IPS-18a (cell line): ENCODE measurements around the gene MFNG.

Source experiments
- H3K27ac ChIP-seq: one replicate; pipeline ENCODE4 v1.5.1; 2013; ENCODE audit warnings: low read length
- H3K27me3 ChIP-seq: one replicate; pipeline ENCODE4 v1.6.1; 2013; ENCODE audit warnings: mild to moderate bottlenecking, low read length; ENCODE audit not compliant: control insufficient read depth, insufficient read depth
- H3K36me3 ChIP-seq: one replicate; pipeline ENCODE4 v1.6.1; 2013; ENCODE audit warnings: low read depth, low read length; ENCODE audit not compliant: control insufficient read depth
- H3K4me1 ChIP-seq: one replicate; pipeline ENCODE4 v1.6.1; 2013; ENCODE audit warnings: low read depth, low read length; ENCODE audit not compliant: control insufficient read depth
- H3K4me3 ChIP-seq: one replicate; pipeline ENCODE4 v1.5.1; 2013; ENCODE audit warnings: low read length
- H3K9ac ChIP-seq: one replicate; pipeline ENCODE4 v1.6.1; 2013; ENCODE audit warnings: mild to moderate bottlenecking, low read length, moderate library complexity
- H3K9me3 ChIP-seq: one replicate; pipeline ENCODE4 v1.6.1; 2013; ENCODE audit warnings: low read depth, low read length; ENCODE audit not compliant: control insufficient read depth

Gene MFNG

DNA sequence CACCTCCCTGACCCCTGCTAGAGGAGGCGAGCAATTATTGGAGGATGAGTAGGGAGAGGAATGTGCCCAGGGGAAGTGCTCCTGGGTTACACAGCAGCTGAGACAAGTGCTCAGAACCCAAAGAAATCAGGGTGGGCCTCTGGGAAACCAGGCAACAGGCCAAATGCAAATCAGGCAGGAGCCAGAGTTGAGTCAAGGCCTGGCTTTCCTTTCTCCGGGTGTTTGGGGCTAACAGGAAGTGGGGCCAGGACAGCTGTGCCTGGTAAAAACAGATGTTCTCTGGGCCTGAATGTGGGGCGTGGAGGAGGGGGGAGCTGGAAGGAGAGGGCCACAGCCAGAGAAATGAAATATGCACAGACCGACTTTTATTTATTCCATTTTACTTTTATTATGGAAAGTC, 22.0 kb downstream of the MFNG start:
- Histone ChIP-seq H3K27me3 (no peaks in the 10 kb centered on the region), H3K27ac (no peak overlapping the region), H3K9me3 (no peaks in the 10 kb centered on the region), H3K4me1 (no peaks in the 10 kb centered on the region), H3K4me3 (no peak overlapping the region), H3K36me3 (no peaks in the 10 kb centered on the region), H3K9ac (no peak overlapping the region)

GRCh38 chr22:37462983-37463382, 23.2 kb downstream of the MFNG start:
- H3K36me3 ChIP-seq, result no peaks in the 10 kb centered on the region

DNA sequence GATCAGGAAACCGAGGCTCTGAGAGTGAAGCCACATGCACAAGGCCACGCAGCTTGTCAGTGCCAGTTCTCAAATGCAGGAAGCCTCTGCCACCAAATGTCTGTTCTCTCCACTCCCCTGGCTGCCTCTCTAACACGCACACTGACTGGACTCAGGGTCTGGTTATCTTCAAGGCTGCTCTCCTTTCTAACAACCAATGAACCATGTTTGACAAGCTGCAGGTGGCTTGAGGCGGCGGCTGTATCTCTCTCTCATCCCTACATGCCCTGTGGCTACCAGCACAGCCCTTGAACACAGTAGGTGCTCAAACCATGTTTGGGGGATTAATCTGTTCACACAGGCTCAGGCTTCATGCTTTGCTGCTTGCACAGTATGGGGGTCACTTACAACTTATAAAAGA, 23.7 kb downstream of the MFNG start:
- Histone ChIP-seq H3K9me3 (no peaks in the 10 kb centered on the region), H3K4me1 (no peaks in the 10 kb centered on the region), H3K4me3 (no peak overlapping the region), H3K27me3 (no peaks in the 10 kb centered on the region), H3K27ac (no peak overlapping the region), H3K9ac (no peak overlapping the region), H3K36me3 (no peaks in the 10 kb centered on the region)

More at GRCh38 chr22:37462983-37463382, 23.2 kb downstream of the MFNG start:
- Histone ChIP-seq H3K27ac (no peak overlapping the region), H3K4me1 (no peaks in the 10 kb centered on the region), H3K9me3 (no peaks in the 10 kb centered on the region), H3K4me3 (no peak overlapping the region), H3K27me3 (no peaks in the 10 kb centered on the region), H3K9ac (no peak overlapping the region)

- Histone ChIP-seq H3K4me1 (no peaks in the 10 kb centered on the region), H3K27me3 (no peaks in the 10 kb centered on the region), H3K27ac (no peak overlapping the region), H3K9me3 (no peaks in the 10 kb centered on the region), H3K36me3 (no peaks in the 10 kb centered on the region), H3K9ac (no peak overlapping the region), H3K4me3 (no peak overlapping the region)
Measured at GRCh38 chr22:37461961-37462360, 24.2 kb downstream of the MFNG start.

DNA sequence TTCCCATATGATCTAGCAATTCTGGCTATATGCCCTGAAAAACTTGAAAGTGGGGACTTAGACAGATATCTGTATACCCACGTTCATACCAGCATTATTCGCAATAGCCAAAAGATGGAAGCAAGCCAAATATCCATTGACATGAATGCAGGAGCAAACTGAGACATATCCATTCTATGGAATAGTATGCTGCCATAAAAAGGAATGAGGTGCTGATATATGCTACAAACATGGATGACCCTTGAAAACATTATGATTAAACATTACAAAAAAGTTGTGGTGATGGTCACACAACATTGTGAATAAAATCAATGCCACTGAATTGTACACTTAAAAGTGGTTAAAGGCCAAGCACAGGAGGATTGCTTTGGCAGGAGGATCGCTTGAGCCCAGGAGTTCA, 25.5 kb downstream of the MFNG start:
- Histone ChIP-seq H3K9ac (no peak overlapping the region), H3K27me3 (no peaks in the 10 kb centered on the region), H3K4me1 (no peaks in the 10 kb centered on the region), H3K4me3 (no peak overlapping the region), H3K9me3 (no peaks in the 10 kb centered on the region), H3K36me3 (no peaks in the 10 kb centered on the region), H3K27ac (no peak overlapping the region)

GRCh38 chr22:37459206-37459605, 27.0 kb downstream of the MFNG start:
- no peak overlapping the region for H3K9ac ChIP-seq
- H3K27me3 ChIP-seq, result no peaks in the 10 kb centered on the region
- H3K27ac ChIP-seq, result no peak overlapping the region
- no peak overlapping the region for H3K4me3 ChIP-seq
- no peaks in the 10 kb centered on the region for H3K9me3 ChIP-seq
- H3K36me3 ChIP-seq, result no peaks in the 10 kb centered on the region
- no peaks in the 10 kb centered on the region for H3K4me1 ChIP-seq

- no peaks in the 10 kb centered on the region for H3K4me1 ChIP-seq
- H3K27me3 ChIP-seq, result no peaks in the 10 kb centered on the region
- H3K9me3 ChIP-seq, result no peaks in the 10 kb centered on the region
- H3K9ac ChIP-seq, result no peak overlapping the region
- no peak overlapping the region for H3K27ac ChIP-seq
- no peaks in the 10 kb centered on the region for H3K36me3 ChIP-seq
- no peak overlapping the region for H3K4me3 ChIP-seq
Measured at GRCh38 chr22:37457093-37457893, 28.9 kb downstream of the MFNG start.

GRCh38 chr22:37456346-37456745, 29.8 kb downstream of the MFNG start:
- H3K27ac ChIP-seq, result no peak overlapping the region

GRCh38 chr22:37455896-37456295, 30.3 kb downstream of the MFNG start:
- no peaks in the 10 kb centered on the region for H3K4me1 ChIP-seq
- no peaks in the 10 kb centered on the region for H3K9me3 ChIP-seq
- H3K27me3 ChIP-seq, result no peaks in the 10 kb centered on the region
- H3K27ac ChIP-seq, result no peak overlapping the region
- H3K36me3 ChIP-seq, result no peaks in the 10 kb centered on the region
- H3K4me3 ChIP-seq, result no peak overlapping the region
- no peak overlapping the region for H3K9ac ChIP-seq

More at GRCh38 chr22:37456346-37456745, 29.8 kb downstream of the MFNG start:
- no peaks in the 10 kb centered on the region for H3K9me3 ChIP-seq
- H3K27me3 ChIP-seq, result no peaks in the 10 kb centered on the region
- no peaks in the 10 kb centered on the region for H3K36me3 ChIP-seq
- no peaks in the 10 kb centered on the region for H3K4me1 ChIP-seq
- H3K9ac ChIP-seq, result no peak overlapping the region
- H3K4me3 ChIP-seq, result no peak overlapping the region

DNA sequence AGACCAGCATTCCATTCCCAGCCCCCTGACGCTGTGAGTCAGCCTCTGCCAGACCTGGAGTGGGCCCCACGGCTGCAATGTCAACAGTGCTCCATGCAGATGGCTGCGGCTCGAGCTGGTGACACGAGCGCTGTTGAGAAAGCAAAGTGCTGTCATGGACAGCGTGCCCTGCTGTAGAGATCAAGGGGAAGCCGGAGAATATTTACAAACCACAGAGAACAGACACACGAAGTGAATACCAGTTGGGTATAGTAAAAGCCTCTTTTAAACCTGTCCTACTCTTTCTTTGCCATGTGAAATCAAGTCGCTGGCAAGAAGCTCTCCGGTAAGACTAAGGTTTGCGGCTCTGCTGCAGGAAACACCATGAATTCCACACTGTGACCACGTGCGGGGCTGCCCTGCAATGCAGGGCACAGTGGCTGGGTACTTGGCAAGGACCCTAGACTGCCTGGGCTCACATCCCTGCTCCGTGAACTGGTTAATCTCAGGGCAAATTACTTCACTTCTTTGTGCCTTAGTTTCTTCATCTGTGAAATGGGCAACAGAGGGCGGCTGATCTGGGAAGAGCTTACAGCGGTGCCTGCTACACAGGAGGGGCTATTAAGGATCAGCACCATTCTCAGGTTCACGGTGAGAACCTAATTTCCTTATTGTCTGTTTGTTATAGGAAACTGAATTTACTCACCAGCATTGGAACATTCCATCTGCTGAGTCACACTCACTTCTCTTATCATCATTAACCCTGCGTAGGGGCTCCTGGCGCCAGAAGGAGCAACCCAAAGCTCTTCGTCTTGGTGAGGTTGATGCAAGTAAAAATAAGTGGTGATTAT, 31.1 kb downstream of the MFNG start:
- Histone ChIP-seq H3K27ac (no peak overlapping the region), H3K4me1 (no peaks in the 10 kb centered on the region), H3K9ac (no peak overlapping the region), H3K9me3 (no peaks in the 10 kb centered on the region), H3K4me3 (no peak overlapping the region), H3K27me3 (no peaks in the 10 kb centered on the region), H3K36me3 (no peaks in the 10 kb centered on the region)

DNA sequence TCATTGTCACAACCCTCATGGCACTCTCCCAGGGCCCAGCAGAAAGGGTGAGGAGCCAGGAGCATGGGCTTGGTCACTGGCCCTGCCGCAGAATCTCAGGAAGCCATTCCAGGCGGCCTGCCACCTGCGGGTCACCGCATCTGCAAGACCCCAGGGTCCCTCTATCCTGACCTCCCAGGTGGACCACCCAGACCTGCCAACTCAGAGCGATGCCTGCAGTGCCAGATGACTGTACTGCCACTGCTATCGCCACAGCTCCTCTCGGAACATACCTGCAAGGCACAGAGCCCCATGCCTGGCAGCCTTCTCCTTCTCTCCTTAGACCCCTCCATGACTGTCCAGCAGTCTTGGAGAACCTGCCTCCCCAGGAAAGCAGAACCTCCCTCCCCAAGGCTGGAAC, 32.5 kb downstream of the MFNG start:
- H3K36me3 ChIP-seq, result no peaks in the 10 kb centered on the region
- H3K4me1 ChIP-seq, result no peaks in the 10 kb centered on the region
- H3K27me3 ChIP-seq, result no peaks in the 10 kb centered on the region
- no peak overlapping the region for H3K9ac ChIP-seq
- H3K9me3 ChIP-seq, result no peaks in the 10 kb centered on the region
- no peak overlapping the region for H3K4me3 ChIP-seq
- no peak overlapping the region for H3K27ac ChIP-seq
